Measurements from ENCODE around the gene KCNQ2.

Gene KCNQ2

GRCh38 chr20:63404129-63405085 lies 68.0 kb downstream of the KCNQ2 start:
- FAIRE-seq (no peak), DNase-seq (ENCODE audit: low spot score) (no peak)

DNA sequence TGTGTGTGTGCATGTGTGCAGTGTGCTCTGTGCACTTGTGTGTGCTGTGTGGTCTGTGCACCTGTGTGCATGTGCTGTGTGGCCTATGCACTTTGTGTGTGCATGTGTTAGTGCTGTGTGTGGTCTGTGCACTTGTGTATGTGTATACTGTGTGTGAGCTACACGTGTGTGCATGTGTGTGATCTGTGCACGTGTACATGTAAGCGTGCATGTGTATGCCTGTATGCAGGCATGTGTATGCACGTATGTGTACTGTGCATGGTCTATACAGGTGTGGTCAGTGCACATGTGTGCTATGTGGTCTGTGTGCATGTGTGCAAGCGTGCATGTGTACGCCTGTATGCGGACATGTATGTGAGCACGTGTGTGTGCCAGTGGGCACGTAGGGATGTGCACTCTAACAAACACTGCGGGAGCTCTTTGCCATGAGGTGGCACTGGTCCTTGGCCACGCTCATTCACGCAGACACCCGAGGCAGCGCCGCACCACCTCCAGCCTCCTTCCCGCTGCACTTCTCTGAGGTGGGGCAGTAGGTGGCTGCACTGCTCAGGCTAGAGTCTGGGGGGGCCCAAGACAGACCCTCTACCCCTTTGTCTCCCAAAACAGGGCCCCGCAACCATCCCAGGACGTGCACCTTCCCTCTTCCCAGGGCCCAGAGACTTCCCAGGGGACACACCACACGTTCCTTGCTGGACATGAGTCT lies 68.9 kb downstream of the KCNQ2 start:
- DNase-seq (ENCODE audit: low spot score) (no peak), FAIRE-seq (no peak)

GRCh38 chr20:63402860-63403220 lies 69.6 kb downstream of the KCNQ2 start:
- no peak for FAIRE-seq
- DNase-seq (ENCODE audit: low spot score) = no peak

GRCh38 chr20:63402181-63402859 lies 70.1 kb downstream of the KCNQ2 start:
- no peak for FAIRE-seq
- no peak for DNase-seq (ENCODE audit: low spot score)

GRCh38 chr20:63401384-63402110 lies 70.9 kb downstream of the KCNQ2 start:
- FAIRE-seq (no peak), DNase-seq (ENCODE audit: low spot score) (no peak)

GRCh38 chr20:63400486-63401210 lies 71.8 kb downstream of the KCNQ2 start:
- FAIRE-seq = no peak
- no peak for DNase-seq (ENCODE audit: low spot score)

DNA sequence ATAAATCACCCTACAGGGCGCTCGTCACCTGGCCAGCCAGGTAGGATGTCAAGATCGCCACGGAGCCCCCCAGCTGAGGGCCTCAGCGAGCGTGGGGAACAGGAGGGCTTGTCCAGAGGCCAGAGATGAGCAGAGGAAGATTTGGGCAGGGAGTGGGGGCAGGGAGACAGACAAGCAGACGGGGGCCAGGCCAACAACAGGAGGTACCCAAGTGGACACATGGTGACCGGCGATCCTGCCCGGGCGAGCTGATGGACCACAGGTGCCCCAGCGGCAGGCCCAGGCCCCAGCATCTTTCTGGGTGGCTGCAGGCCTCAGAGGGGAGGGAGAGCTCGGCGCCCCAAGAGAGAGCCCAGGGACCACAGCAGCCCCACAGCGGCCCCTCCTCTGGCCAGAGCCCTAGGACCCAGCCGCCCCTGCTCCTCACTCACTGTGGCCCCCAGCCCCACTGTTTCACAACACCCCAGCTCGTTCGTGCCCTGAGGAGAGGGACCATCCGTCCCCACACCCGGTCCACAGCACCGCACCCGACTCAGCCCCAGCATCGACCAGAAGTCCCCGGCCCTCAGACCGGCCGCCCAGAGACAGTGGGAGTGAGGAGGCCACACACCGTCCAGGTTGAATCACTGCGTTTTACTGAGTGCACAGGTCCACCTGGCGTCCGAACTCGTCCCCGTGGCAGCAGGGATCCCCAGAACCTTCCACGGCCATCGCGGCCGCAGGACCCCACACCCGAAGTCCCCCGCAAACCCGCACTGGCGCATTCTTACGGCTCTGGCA lies 72.7 kb downstream of the KCNQ2 start:
- FAIRE-seq (no peak), DNase-seq (ENCODE audit: low spot score) (no peak)

GRCh38 chr20:63398744-63399514 lies 73.5 kb downstream of the KCNQ2 start:
- FAIRE-seq (no peak), DNase-seq (ENCODE audit: low spot score) (no peak)

GRCh38 chr20:63397946-63398450 lies 74.5 kb downstream of the KCNQ2 start:
- DNase-seq (ENCODE audit: low spot score) (no peak), FAIRE-seq (no peak)

- no peak for DNase-seq (ENCODE audit: low spot score)
- no peak for FAIRE-seq
These were observed 75.2 kb downstream of the KCNQ2 start for GRCh38 chr20:63397155-63397843.

GRCh38 chr20:63396300-63396699 lies 76.2 kb downstream of the KCNQ2 start:
- no peak for FAIRE-seq
- DNase-seq (ENCODE audit: low spot score) = no peak

DNA sequence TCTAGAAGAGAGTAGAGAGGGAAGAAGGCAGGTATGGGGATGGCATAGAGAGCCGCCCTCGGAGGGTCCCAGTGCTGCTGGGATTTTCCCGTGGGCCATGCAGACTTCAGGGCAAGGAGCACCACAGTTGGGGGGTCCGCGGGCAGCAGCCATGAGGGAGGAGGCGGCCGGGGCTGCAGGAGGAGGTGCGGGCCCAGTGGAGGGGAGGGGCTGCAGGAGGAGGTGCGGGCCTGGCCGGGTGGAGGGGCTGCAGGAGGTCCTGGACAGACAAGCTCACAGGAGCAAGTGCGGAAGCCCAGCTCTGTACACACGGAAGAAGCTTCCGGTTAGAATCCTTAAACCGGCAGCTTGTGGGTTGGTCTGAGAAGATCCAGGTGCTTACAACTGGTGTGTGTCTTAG lies 76.7 kb downstream of the KCNQ2 start:
- FAIRE-seq = no peak
- DNase-seq (ENCODE audit: low spot score) = no peak

DNA sequence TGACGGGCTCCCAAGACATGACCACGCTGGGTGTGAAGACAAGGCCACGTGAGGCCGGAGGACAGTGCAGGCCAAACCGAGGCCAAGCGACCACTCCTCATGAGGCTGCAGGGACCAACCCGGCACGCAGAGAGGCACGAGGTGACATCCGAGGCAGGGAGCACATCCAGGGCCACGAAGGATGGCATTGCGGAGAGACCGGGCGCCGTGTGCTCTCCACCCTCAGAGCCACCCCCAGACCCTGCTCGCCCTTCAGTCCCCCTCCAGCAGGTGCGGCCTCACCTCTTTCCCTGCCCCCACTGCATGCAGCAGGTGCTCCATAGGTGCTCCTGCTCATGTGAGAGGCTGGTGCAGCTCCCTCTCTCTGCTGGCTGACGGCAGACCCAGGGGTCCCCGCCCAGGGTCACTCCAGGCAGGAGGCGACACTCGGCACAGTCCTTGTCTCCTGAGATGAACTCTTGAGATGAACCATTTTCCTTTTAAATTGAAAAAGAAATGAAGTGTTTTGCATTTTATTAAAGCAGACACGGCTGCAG lies 77.5 kb downstream of the KCNQ2 start:
- DNase-seq (ENCODE audit: low spot score) = no peak

DNA sequence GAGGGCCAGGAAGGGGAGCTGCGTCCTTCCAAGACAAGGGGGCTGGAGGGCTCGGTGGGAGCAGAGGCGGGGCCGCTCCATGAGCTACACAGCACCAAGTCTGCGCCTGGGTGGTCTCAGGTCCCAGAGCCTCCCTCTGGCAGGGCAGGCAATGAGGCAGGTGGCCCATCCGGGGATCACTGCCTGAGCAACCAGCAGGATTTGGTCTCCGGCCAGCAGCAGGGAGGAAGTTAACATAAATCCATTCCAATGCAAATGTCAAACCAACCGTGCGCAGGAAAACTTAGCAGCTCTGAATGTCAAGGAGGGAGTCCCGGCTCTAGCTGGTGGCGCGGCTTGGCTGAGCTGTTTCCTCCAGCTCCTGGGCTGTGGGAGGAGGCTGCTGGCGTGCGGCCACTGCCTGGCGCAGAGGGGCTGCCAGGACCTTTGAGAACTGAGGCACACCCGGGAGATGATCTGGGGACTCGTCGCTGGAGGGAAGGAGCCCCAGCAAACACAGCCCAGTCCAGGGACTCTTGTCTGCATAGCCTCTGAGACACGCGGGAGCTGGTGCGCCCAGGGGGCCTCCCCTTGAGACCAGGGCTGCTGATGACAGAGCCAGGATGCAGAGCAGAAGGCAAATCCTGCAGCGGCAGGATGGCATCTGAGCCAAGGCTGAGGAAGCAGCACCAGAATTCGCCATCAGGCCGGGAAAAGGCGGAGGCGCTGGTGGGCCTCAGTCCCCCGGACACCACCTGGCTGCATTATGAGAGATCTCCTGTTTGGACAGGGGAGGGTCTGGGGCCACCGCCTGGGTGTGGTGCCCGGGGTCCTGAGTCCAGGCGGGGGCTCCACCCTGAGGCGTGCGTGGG lies 78.2 kb downstream of the KCNQ2 start:
- no peak for DNase-seq (ENCODE audit: low spot score)
- no peak for FAIRE-seq

More for the DNA sequence above, 77.5 kb downstream of the KCNQ2 start:
- FAIRE-seq = no peak

DNA sequence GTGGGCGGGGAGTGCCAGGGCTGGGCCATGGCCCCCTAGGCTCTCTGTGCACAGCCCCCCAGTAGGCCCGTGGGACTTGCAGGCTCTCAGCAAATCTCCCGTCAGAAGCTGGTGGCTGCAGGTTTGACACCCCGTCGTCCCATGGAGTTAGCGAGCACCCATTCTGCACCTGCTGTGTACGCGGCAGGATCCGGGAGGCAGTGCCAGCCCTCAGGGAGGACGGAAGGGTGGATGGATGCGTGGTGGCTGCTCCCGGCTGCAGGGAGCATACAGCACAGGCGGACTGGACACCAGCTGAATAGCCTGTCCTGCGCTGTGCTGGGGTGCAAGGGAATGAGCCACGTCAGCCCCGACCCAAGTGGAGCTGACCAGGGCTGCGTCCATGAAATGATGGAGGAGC lies 78.9 kb downstream of the KCNQ2 start:
- FAIRE-seq (no peak), DNase-seq (ENCODE audit: low spot score) (no peak)

DNA sequence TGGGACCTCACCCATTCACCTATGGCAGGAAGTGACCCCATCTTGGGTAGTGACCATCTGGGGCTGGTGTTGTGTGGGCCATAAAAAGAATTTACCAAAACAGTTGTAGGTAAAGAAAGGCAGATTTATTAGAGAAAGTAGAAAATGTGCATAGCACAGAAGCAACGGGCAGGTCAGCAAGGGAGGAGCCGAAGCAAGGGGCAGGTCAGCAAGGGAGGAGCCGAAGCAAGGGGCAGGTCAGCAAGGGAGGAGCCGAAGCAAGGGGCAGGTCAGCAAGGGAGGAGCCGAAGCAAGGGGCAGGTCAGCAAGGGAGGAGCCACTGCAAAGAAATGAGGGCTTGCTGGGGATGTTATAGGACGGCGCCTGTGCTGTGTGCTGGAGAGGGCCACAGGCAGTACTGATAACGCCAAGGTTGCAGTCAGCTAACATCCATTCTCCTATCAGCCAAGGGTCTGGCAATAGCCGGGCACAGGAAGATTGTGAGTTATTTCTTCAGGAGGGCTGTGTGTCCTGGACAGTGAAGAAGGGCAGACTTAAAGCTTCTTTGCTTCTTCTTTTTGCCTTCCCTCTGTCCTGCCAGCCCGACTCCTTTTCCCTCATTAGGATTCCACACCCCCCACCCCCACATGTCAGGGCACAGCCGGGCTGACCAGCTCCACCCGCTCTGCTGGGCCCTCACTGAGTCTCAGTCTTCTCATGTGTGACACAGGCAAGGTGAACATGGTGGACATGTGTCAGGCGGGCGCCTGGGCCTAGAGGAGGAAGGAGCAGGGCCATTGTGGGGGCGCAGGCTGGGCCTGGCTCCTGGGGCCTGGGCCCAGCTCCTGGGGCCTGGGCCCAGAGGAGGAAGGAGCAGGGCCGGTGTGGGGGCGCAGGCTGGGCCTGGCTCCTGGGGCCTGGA lies 79.7 kb downstream of the KCNQ2 start:
- FAIRE-seq = no peak

More for the DNA sequence above, 79.7 kb downstream of the KCNQ2 start:
- no peak for DNase-seq (ENCODE audit: low spot score)

Data from RCC 7860 (cell line).